GM23248 (cell line): Measurements from ENCODE around the gene NPB. TPM values are rescaled to one million over a fixed set of nuclear protein-coding genes. Genes with fewer than 3 reads are reported as not detected.

Experiments used
- DNase-seq: peaks from one replicate; pipeline ENCODE4 v3.0.0-alpha.2; 2015
- H2AFZ ChIP-seq: fragments of 200-600 bp; sonication (generic); 2 replicates; pipeline ENCODE4 v1.6.1; 2016; ENCODE audit warnings: antibody characterized with exemption
- H3F3A ChIP-seq: fragments of 200-600 bp; sonication (generic); 2 replicates; pipeline ENCODE4 v1.6.1; 2016; ENCODE audit warnings: mild to moderate bottlenecking, antibody characterized with exemption, mixed run types; ENCODE audit not compliant: insufficient read depth
- H3K27ac ChIP-seq: fragments of 200-600 bp; sonication (generic); 2 replicates; pipeline ENCODE4 v1.5.1; 2016; ENCODE audit warnings: mild to moderate bottlenecking
- H3K27me3 ChIP-seq: fragments of 200-600 bp; sonication (generic); replicated peaks from 2 replicates; pipeline ENCODE4 v1.6.1; 2016; ENCODE audit warnings: mild to moderate bottlenecking; ENCODE audit not compliant: insufficient read depth
- H3K36me3 ChIP-seq: fragments of 200-600 bp; sonication (generic); 2 replicates; pipeline ENCODE4 v1.6.1; 2016; ENCODE audit warnings: low read depth, mild to moderate bottlenecking
- H3K4me1 ChIP-seq: fragments of 200-600 bp; sonication (generic); 2 replicates; pipeline ENCODE4 v1.6.1; 2016; ENCODE audit warnings: mild to moderate bottlenecking; ENCODE audit not compliant: insufficient read depth
- H3K4me2 ChIP-seq: fragments of 200-600 bp; sonication (generic); one replicate; pipeline ENCODE4 v1.6.1; 2016; ENCODE audit warnings: mild to moderate bottlenecking; ENCODE audit not compliant: unreplicated experiment
- H3K4me3 ChIP-seq: fragments of 200-600 bp; sonication (generic); 2 replicates; pipeline ENCODE4 v1.5.1; 2016; ENCODE audit warnings: mild to moderate bottlenecking
- H3K79me2 ChIP-seq: fragments of 200-600 bp; sonication (generic); 2 replicates; pipeline ENCODE4 v1.6.1; 2016; ENCODE audit warnings: mild to moderate bottlenecking; ENCODE audit not compliant: insufficient read depth
- H3K9ac ChIP-seq: fragments of 200-600 bp; sonication (generic); 2 replicates; pipeline ENCODE4 v1.6.1; 2016; ENCODE audit warnings: mild to moderate bottlenecking
- H3K9me2 ChIP-seq: fragments of 200-600 bp; sonication (generic); 2 replicates; pipeline ENCODE4 v1.6.1; 2016; ENCODE audit warnings: mixed run types, mild to moderate bottlenecking, moderate library complexity; ENCODE audit not compliant: insufficient read depth
- H3K9me3 ChIP-seq: fragments of 200-600 bp; sonication (generic); one replicate; pipeline ENCODE4 v1.6.1; 2017; ENCODE audit warnings: low read depth
- H4K20me1 ChIP-seq: fragments of 200-600 bp; sonication (generic); 2 replicates; pipeline ENCODE4 v1.6.0; 2016; ENCODE audit not compliant: insufficient read depth
- EZH2 ChIP-seq: fragments of 200-600 bp; sonication (generic); IDR thresholded peaks from 2 replicates; pipeline ENCODE4 v1.6.1; 2018; ENCODE audit warnings: antibody characterized with exemption, mild to moderate bottlenecking; ENCODE audit not compliant: insufficient read depth, poor library complexity, severe bottlenecking
- EZH2phosphoT487 ChIP-seq: fragments of 200-600 bp; sonication (generic); IDR thresholded peaks from 2 replicates; pipeline ENCODE4 v1.6.1; 2018; ENCODE audit warnings: antibody characterized with exemption, moderate library complexity, mild to moderate bottlenecking, low read depth; ENCODE audit not compliant: insufficient read depth
- WGBS, 2 experiments: methylation state at CpG; one replicate each; pipeline ENCODE4 v1.1.6; 2015 to 2017; ENCODE audit warnings: low lambda C conversion rate in 2 of 2, low coverage in 1 of 2; ENCODE audit errors: missing lambda C conversion rate in 2 of 2; 5-methylcytosine and 5-hydroxymethylcytosine counted together
- in situ Hi-C: fragments of 300-500 bp; cut with MboI; formaldehyde crosslinking; loops from 2 replicates; pipeline ENCODE4 v1.15.0; 2020
- polyA plus RNA-seq: library from polyadenylated mRNA; unstranded; fragments of >200 nt; fragmentation: Nextera tagmentation; extraction: Ambion mirVana; gene quantifications from 2 replicates; pipeline ENCODE4 v1.2.1, GENCODE V29; 2016
- total RNA-seq: library from RNA; depleted of rRNA; stranded (reverse); fragments of >200 nt; shearing (Covaris generic); gene quantifications from 2 replicates; pipeline ENCODE4 v1.2.3, GENCODE V29; 2014

NPB gene
- total and polyA plus RNA-seq, 2 experiments from 2014 or later = 1.1 to 2.4 TPM

DNA sequence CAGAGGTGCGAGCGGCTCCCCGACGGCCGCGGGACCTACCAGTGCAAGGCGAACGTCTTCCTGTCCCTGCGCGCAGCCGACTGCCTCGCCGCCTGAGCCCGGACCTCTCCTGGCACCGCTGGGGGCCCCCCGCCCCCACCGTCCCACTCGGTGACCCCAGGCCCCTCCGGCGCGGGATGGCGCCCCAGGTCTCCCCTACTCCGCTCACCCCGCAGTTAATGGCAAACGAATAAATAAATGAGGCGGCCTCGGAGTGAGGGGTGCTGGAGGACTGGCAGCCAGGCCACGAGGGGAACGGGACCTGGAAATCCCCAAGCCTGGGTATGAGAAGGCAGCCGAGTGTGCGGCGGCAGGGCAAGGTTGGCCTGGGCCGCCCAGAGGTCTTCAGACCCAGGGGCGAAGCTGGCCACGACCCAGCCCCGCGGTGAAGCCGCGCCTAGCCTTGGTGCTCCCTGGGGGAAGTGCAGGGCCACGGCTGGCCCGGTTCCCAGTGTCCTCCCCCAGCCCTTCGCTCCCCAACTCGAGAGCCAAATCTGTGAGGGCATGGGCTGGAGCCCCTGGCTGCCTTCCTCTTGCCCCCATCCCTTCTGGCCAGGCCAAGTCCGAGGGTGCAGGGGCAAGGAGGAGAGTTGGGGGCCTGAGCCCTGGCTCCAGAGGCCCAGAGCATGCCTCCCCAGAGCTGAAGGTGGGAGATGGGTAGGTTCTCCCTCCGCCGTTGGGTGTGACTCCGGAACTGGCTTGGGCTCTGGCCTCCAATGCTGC is 796 bp downstream of the NPB start:
- in situ Hi-C loops = no loop called here

DNA sequence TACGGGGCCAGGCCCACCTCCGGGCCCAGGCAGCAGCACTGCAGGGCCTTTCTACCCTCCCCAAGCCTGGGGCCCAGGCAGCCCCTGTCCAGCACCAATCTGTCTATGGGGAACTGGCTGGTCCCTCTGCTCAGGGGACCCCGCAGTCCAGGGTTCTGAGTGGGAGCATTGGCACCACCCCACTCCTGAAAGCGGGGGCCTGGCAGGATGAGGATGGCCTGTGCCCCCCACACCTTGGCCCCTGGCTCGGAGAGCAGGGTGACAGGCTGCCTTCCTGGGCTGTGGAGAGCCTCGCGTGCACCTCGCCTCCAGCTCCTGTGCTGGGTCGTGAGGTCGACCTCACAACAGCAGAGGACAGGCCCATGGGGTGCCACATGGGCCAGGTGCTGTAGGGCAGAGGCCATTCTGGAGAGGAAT is 1.4 kb downstream of the NPB start:
- no peak for TF ChIP-seq EZH2phosphoT487
- no peak for TF ChIP-seq EZH2
- no peaks in the 10 kb centered on the region for H3K79me2 ChIP-seq
- no peak overlapping the region for H3K4me2 ChIP-seq
- 93 to 97% methylated on average over 10 of the region's 10 CpGs for WGBS, 2 experiments
- H3K36me3 ChIP-seq = no peaks in the 10 kb centered on the region
- H3K9me3 ChIP-seq = no peaks in the 10 kb centered on the region
- no peaks in the 10 kb centered on the region for H3K9me2 ChIP-seq
- no peaks in the 10 kb centered on the region for H4K20me1 ChIP-seq
- in situ Hi-C loops = no loop called here
- H2AFZ ChIP-seq = no peak overlapping the region
- DNase-seq = no peak
- H3K4me3 ChIP-seq = no peak overlapping the region
- H3K9ac ChIP-seq = no peak overlapping the region
- peaks cover 8% of the 10 kb centered on the region for H3K4me1 ChIP-seq
- H3F3A ChIP-seq = peaks cover 18% of the 10 kb centered on the region
- H3K27ac ChIP-seq = no peak overlapping the region
- H3K27me3 ChIP-seq = no peaks in the 10 kb centered on the region

More for the DNA sequence above, 796 bp downstream of the NPB start:
- no peak for DNase-seq
- no peaks in the 10 kb centered on the region for H3K27me3 ChIP-seq
- peaks cover 21% of the 10 kb centered on the region for H3F3A ChIP-seq
- WGBS, 2 experiments = 67 to 89% methylated on average over 28 to 47 of the region's 47 CpGs
- H3K4me3 ChIP-seq = peak overlapping the region; percentile 62
- peak overlapping the region; percentile 54; the same call in 1 of the 2 replicates for H2AFZ ChIP-seq
- no peak for TF ChIP-seq EZH2
- TF ChIP-seq EZH2phosphoT487 = no peak
- H3K9me3 ChIP-seq = no peaks in the 10 kb centered on the region
- H3K79me2 ChIP-seq = no peaks in the 10 kb centered on the region
- H3K4me2 ChIP-seq = peak overlapping the region; percentile 40
- H3K36me3 ChIP-seq = no peaks in the 10 kb centered on the region
- H3K9ac ChIP-seq = peak overlapping the region; percentile 36; the same call in 1 of the 2 replicates
- H3K4me1 ChIP-seq = peaks cover 12% of the 10 kb centered on the region
- no peak overlapping the region for H3K27ac ChIP-seq
- no peaks in the 10 kb centered on the region for H3K9me2 ChIP-seq
- H4K20me1 ChIP-seq = no peaks in the 10 kb centered on the region

DNA sequence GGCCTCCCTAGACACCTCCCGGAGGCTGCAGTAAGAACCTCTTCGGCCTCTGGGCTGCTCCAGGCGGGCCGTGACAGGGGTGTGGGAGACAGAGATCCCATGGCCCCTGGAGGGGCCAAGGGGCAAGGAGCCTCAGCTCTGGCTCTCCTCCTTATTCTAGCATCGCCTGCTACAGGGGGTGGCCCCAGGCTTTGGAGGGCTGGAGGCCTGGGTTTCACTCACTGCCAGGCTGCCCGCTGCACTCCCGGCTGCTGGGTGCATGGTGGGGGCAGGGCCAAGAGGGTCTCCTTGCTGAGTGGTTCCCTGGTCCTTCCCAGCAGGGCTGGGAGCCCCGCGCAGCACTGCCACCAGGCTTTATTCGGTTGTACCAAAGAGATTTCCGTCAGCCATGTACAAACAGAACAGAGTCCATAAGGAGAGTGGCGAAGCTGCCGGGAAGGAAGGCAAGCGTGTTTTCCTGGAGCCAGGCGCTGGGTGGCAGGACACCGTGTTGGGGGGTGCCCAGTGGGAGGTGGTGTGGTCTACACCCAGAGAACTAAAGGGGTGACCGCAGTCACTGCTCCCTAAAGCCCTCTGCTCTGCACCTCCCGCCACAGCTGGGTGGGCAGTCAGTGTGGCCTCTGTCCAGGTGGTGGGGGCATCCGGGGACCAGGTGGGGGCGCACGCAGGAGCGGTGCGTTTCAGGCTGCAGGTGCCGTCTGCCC is 2.0 kb downstream of the NPB start:
- no peak overlapping the region for H3K27ac ChIP-seq
- H4K20me1 ChIP-seq = no peaks in the 10 kb centered on the region
- H3K4me2 ChIP-seq = no peak overlapping the region
- H3K4me1 ChIP-seq = peaks cover 4% of the 10 kb centered on the region
- no peaks in the 10 kb centered on the region for H3K9me2 ChIP-seq
- H3K79me2 ChIP-seq = no peaks in the 10 kb centered on the region
- peaks cover 15% of the 10 kb centered on the region for H3F3A ChIP-seq
- in situ Hi-C loops = no loop called here
- no peak for DNase-seq
- no peaks in the 10 kb centered on the region for H3K9me3 ChIP-seq
- H2AFZ ChIP-seq = no peak overlapping the region
- H3K9ac ChIP-seq = no peak overlapping the region
- no peaks in the 10 kb centered on the region for H3K27me3 ChIP-seq
- WGBS, 2 experiments = 95% methylated on average over 23 to 24 of the region's 24 CpGs
- no peaks in the 10 kb centered on the region for H3K36me3 ChIP-seq
- no peak for TF ChIP-seq EZH2
- no peak for TF ChIP-seq EZH2phosphoT487
- H3K4me3 ChIP-seq = no peak overlapping the region

DNA sequence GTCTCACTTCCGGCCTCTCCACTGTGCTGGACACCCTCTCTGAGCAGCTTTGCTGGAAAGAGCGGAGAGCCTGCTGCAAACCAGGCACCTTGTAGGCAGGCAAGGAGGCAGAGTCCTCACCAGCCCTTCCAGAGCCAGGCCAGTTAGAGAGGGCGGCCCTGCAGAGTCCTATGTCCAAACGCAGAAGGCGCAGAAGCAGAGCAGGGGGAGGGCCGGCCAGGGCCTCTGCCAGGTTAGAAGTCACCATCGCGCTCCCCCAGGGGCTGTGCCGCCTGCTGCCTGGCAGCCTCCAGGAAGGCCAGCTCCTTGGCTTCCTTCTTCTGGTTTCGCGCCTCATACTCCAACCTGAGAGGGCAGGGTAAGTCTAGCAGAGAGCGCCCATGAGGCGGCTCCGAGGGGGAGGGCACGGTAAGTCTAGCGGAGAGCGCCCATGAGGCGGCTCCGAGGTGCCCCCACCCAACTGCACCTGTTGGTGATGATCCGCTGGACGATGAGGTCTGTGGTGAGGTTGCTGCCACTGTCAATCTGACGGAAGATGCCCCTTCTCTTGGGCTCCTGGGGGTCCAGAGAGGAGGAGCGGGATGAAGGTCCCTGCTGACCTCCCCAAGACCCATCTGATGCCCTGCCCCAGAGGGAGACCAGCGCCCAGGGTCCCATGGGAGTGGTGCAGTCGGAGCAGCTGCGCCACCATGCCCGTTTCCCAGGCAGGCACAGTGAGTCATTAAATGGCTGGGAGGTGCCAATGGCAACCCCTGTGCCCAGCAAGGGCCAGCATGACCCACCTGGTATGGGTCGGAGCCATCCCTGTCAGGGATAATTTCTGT is 2.8 kb downstream of the NPB start:
- H3K9me3 ChIP-seq = no peaks in the 10 kb centered on the region
- H3K36me3 ChIP-seq = no peaks in the 10 kb centered on the region
- H2AFZ ChIP-seq = no peak overlapping the region
- H4K20me1 ChIP-seq = no peaks in the 10 kb centered on the region
- H3K4me2 ChIP-seq = no peak overlapping the region
- no peaks in the 10 kb centered on the region for H3K79me2 ChIP-seq
- H3K9ac ChIP-seq = no peak overlapping the region
- no peak for TF ChIP-seq EZH2
- TF ChIP-seq EZH2phosphoT487 = no peak
- no peak overlapping the region for H3K4me3 ChIP-seq
- in situ Hi-C loops = no loop called here
- no peak for DNase-seq
- H3K4me1 ChIP-seq = no peaks in the 10 kb centered on the region
- H3F3A ChIP-seq = peaks cover 7% of the 10 kb centered on the region
- no peaks in the 10 kb centered on the region for H3K9me2 ChIP-seq
- H3K27me3 ChIP-seq = no peaks in the 10 kb centered on the region
- 90 to 91% methylated on average over 25 to 28 of the region's 28 CpGs for WGBS, 2 experiments
- H3K27ac ChIP-seq = no peak overlapping the region
